NCI-H510A treated with DMSO at 0.1 percent for 48 hours (cell line): ENCODE results near the gene GARIN3.

Experiments
- DNase-seq: peaks from one replicate; lab custom pipeline; 2025; lab: John Stamatoyannopoulos, UW

The GARIN3 gene

DNA sequence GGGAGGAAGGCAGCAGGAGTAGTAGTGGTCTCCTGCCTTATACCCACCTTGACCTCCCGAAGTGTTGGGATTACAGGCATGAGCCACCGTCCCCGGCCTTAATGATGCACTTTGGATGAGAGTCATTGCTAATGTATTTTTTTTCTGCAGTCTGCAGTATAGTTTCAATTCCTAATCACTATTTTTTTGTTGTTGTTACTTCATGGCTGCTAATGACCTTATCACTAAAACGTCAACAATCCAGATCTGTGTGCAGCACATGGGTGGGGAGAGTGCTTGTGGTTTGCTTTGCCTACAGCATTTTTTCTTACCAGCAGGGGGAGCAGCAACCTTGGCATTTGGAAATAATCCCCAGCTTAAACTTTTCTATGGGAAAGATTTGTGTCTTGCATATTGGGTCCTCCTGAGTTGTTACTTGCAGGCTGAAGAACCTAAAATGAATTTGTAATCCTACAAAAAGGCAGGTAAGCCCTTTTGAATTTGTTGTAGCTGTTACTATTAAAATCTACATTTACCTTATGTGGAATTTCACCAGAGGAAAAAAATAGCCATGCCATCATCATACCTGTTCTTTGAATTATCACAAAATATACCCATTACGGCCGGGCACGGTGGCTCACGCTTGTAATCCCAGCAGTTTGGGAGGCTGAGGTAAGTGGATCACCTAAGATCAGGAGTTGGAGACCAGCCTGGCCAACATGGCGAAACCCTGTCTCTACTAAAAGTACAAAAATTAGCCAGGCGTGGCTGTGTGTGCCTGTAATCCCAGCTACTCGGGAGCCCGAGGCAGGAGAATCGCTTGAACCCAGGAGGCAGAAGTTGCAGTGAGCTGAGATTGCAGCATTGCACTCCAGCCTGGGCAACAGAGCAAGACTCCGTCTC lies 17.1 kb downstream of the GARIN3 start:
- peak; percentile 34 for DNase-seq

DNA sequence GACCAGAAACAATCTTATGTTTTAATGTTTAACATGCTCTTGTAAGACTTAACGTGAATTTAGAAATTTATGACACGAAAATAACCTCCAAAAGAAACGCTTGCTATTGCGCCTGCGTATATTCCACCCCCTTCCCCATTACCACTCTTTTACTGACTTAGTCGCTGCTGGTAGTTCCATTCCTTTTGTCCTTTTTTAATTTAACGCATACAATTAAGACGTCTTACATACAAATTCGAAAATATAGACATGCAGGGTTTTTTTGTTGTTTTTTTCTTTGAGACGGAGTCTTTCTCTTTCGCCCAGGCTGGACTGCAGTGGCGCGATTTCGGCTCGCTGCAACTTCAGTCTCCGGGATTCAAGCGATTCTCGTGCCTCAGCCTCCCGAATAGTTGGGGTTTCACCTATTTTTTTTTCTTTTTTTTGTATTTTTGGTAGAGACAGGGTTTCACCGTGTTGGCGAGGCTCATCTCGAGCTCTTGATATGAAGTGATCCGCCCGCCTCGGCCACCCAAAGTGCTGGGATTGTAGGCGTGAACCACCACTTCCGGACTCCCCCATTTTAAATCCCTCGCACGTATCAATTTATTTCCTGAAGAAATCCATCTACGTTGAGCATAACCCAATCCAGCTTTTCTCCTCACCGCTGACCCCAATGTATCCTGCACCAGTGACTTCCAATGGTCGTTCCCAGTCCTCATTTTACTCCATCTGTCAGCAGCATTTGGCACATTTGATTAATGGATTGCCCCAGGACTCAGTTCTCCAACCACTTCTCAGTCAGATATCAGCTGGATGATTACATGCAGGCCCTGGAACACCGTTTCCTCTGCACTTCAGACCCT lies 22.7 kb downstream of the GARIN3 start:
- DNase-seq, result peak; percentile 27

DNA sequence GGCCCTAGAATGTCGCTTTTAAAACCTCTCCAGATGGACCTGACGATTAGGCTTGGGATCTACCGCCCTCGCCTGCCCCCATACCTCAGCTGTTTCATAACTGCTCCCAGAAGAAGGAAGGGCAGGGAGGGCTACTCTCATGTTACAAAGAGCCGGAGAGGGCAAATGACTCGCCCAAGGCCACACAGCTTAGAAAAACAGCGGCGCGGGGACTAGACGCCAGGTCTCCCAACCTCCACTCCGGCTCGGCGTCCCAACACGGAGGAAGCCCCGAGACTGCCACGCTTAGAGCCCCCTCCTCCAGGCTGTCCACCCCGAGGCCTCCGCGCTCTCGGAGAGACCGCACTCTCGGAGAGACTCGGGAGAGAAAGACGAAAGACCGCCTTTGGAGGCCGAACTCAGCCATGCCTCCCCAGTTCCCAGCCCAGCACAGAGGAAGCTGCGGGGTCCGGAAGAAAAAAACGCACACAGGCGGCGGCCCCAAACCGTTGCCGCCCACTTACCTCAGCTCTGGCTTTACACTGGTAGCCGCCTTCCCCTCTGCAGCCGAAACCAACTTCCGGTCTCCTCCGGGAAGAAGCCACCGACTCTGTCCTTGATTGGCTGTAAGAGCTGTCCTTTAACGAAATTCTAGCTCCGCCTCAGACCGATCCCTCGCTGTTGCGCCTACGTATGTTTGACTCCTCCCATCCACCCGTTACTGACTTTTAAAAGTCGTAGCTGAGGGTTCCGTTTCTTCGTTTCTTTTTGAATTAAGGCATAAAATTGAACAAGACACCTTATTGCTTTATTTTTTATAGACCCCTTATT lies 23.5 kb downstream of the GARIN3 start, which contains the start of gene MED7:
Gene MED7 (minus strand): TSS at position 549 of the 810 bp plus-strand sequence. CDS start 3,434 bp downstream, outside the sequence.
- peak; percentile 93 for DNase-seq

DNA sequence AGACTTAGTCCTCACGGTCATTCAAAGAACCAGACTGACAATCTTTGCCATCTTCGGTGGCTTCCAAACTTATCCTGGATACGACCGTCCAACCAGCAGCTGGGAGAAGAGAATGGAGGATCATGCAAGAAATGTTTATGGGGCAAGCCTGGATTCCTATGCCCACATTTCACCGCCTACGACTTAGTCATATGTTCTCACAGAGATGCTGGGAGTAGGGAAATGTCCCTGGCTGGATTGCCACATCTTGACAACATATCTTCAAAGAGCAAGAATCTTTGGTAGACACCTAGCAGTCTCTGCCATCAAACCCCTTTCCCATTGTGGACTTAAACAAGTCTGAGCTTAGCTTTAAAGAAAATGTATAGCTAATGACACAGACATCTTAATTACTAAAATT lies 28.4 kb downstream of the GARIN3 start:
- no peak for DNase-seq

DNA sequence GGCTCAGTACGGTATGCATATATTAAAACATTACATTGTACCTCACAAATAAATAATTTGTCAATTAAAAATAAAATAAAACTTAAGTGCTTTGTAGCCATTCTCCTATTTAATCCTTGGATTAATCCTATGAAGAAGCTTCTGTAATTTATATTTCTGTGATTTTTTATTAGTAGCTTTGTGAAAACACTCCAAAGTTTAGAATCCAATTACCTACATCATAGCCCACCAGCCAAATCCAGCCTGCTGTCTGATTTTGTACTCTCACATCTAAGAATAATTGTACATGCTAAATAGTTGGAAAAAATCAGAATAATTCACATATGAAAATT lies 33.8 kb downstream of the GARIN3 start:
- DNase-seq, result no peak

DNA sequence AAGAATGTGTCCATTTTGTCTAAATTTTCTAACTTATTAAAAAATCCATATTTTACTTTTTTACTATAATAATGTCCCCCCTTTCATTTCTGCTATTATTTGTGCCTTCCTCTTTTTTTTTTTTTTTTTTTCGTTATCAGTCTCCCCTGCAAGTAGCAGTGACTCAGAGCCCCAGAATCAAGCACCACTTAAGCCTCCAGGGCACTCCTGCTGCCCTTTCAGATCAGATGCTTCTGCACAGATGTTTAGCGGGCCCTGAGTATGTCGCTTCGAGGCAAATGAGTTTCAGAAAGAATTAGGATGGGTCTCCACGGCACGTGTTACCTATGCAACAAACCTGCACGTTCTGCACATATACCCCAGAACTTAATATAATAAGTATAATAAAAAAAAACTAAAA lies 35.1 kb downstream of the GARIN3 start:
- no peak for DNase-seq

DNA sequence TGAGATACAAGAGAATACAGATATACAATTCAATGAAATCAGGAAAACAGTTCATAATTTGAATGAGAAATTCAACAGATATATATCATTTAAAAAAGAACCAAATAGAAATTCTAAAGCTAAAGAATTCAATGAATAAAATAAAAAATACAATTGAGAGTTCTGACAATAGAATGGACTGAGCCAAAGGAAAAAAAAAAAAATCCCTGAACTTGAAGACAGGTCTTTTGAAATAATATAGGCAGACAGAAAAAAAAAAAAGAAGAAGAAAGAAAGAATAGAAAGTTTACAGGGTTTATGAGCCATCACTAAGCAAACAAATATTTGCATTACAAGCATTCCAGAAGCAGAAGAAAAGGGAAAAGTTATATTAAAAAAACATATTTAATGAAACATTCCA lies 44.4 kb downstream of the GARIN3 start:
- no peak for DNase-seq

DNA sequence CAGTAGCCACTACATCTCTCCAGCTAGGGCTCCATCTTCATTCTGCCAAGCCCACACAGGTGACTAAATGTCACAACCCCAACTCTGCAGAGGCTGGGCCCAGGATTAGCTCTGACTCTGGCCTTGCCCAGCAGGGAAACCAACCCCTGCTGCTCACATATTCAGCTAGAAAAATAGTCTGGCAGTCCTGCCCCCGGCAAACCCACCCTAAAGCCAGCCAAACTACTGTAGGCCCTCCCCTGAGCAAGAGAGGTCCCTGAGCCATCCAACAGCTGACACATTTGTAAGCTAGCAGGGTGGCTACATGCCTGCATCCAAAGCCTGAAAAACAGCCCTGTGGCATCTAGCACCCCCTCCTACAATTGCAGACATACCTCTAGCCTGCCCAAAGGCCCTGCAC lies 46.0 kb downstream of the GARIN3 start:
- no peak for DNase-seq

DNA sequence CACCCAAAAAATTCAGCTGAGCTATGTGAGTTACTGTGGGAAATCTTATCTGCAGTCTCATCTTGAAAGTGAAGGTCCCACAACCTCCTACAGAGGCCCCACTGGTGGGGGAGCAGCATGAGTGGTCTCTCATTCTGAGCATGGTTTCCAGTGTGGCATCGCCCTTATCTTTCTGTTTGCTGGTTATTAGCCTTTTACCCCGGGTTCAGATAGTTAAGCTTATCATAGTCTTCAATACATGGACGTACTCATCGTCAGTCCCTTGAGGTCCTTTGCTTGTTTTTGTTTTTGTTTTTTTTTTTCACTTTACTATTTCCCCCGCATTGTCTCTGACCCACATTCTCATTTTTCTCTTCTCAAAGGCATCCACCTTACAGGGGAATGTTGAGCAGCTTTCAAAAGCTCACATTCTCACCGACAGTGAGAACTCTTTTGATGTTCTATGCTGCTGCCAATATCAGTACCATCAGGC lies 49.5 kb downstream of the GARIN3 start:
- no peak for DNase-seq

DNA sequence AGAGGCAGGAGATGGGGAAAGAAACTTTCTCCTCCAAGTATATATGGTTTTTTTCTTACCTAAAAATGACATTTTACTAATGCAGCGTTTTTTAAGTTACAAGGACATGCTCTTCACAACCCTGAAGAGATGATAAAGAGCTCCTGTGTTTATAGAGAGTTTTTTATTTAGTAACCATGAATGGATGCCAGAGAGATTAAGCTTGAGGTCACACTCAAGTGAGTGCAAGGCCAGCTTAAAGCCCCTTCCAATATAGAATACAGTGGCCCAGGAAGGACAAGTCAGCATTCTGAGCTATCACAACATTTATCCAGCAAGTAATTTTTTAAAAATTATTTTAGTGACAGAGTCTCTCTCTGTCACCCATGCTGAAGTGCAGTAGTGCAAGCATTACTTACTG lies 50.6 kb downstream of the GARIN3 start:
- DNase-seq, result no peak

DNA sequence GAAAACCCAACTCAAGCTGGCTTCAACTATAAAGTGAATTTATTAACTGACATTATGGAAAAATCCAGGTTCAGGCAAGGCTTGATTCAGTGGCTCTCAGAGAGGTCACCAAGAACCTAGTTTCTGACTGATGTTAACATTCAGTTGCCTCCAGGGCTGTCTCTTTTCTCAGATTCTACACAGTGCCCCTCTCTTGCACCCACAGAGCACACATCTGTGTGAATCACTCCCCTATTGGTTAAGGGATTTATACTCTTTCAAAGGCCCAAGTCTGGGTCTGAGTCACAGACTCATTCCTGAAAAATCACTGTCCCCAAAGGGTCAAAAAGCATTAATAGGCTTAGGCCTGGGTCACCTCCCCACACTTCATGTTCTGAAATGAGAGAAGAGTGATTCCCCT lies 51.1 kb downstream of the GARIN3 start:
- DNase-seq, result no peak

DNA sequence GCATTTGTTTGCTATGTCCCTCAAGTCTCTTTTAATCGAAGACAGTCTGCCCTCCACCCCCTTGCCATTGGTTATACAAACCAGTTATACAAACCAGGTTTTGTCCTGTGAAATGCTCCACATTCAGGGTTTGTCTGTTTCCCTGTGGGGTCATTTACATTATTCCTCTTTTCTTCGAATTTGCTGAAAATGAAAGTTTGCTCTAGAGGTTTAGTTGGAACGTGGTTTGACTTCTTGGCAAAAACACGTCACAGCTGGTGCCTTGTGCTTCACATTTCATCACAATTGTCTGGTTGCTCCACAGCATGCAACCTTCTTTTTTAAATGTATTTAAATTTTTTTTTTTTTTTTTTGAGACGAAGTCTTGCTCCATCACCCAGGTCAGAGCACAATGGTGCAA lies 53.1 kb downstream of the GARIN3 start:
- no peak for DNase-seq
